NCI-H2196 (cell line): ENCODE data around the gene NBEA.

Experiments
- DNase-seq: peaks from one replicate; lab custom pipeline; 2025; ENCODE audit not compliant: unreplicated experiment; lab: John Stamatoyannopoulos, UW

Gene NBEA

DNA sequence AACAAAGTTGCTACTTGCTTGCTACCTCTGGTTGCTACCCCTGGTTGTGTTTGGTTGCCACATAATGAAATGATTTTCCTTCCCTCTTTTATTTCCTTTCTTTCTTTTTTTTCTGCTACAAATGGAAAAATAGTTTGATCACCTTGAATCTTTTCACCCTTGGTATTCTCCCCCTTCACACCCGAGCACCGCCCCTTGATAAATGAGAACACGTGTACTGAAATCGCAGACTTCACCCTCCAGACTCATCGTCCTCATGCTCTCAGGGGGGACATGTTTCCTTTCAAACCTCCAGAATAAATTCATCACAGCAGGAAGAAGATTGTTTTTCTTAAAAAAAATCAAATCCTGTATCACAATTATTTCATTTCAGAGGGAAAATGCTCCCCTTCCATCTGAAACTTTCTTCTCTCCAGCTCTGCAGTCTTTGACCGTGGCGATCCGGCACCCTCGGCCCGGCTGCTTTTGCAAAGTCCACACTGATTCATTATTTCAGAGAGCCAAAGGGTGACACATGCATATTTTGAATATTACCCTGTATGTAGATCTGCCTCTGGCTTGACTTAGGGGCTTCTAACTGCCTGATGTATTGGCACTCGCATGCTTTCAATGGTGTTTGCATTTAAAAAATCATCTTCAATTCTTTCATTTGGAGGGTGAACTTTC is 757.0 kb downstream of the NBEA start:
- DNase-seq = no peak

DNA sequence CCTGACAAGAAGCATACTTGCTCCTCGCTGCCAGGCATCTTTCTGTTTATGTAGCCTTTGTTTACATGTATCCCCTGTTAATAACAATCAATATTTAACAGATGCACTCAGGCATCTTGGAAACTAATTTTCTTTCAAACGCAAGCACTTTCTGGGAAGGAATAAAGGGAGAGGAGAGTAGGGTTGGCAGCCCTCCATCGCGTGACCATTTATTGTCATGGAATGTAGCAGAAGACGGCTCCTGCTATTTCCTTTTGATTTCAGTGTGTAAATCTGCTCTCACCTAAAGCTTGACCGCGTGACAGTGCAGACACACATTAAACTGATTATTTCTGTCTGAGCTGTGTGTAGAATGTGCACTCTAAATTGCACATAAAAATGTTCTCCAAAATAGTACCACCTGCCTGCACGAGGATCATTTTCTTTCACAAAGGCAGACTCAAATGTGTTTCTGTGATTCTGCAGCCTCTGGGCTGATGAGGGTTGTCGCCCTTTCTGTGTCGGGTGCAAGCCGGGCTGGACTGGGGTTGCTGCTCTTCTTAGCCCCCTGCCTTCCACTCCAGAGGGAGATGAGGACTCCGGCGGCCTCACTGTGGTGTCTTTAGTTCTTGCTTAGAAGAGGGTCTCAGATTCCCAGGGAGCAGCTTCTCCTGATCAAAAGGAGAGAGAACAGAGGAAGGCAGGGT is 757.9 kb downstream of the NBEA start:
- no peak for DNase-seq

DNA sequence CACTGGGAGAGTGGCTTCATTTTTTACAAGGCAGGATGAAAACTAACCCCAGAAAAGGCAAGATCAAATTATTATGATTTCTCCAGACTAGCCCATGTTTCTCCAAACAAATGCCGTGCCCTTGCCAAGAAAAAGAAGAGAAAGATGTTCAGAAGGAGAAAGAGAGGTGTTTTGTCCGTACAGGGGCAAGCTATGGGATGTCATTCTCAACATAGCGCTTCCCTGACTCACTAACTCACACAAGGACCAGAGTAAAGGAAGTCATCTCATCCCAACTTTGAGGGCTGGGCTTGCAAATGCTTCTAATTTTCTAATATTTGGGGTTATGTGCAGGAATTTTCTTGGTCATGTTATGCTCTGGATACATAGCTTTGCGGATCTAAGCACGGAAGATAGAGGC is 758.6 kb downstream of the NBEA start:
- no peak for DNase-seq

DNA sequence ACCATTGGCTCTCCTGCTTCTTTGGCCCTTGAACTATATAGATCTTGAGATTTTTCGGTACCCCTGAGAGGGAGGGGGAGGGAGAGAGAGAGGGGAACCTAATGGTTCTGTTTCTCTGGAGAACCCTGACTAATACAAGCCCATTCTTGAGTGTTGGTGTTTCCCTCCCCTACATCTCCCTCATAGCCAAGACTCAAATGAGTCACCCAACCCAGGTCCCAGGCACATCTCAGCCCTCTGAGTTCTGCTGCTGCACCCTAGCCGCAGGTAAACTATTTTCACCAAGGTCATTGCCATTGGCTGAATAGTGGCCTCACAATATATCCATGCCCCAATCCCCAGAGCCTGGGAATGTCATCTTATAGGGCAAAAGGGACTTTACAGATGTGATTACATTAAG is 760.2 kb downstream of the NBEA start:
- DNase-seq = no peak

DNA sequence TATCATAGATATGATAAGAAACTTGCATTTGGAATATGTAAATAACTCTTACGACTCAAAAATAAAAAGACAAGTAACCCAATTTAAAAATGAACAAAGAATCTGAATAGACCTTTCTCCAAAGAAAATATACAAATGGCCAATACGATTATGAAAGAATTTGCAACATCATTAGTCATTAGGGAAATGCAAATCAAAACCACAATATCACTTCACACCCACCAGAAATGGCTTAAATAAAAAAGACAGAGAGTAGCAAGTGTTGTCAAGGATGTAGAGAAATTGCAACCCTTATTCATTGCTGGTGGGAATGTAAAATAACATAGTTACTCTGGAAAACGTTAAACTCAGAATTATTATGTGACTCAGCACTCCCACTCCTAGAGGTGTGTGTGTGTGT is 761.0 kb downstream of the NBEA start:
- DNase-seq = no peak

DNA sequence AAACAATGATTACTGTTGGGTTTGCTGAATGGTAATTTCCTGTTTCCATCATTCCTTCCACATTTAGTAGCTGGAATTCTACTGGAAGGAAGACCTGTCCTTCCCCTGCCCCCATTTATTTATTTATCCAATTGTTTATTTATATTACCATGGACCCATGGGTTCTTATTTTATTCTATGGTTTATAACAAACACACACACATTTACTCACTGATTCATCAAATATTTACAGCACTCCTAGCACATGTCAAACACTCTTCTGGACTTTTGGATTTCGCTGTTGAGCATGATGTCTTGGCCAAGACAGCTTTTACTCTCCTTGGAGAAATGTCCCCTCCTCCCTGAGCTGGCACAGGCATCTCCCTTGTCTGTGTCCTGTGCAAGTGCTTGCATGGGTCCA is 762.3 kb downstream of the NBEA start:
- DNase-seq = no peak

DNA sequence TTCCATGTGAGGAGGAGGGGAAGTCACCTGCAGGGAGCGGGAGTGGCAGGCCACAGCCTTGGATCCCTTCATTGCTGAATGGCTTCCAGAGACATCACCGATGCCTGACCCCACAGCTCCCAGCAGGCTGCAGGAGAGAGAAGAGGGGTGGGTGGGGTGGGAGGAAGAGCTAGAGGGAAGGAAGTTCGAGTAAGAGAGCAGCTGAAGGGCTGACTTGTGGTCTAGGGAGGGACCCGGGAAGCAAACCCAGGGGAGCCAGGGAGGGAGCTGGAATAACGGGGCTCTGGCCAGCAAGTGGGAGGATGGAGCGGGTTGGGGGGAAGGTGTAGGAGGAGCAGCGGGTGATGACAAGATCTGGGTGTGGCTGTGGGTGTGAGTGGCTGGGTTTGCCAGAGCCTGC is 764.2 kb downstream of the NBEA start:
- no peak for DNase-seq

DNA sequence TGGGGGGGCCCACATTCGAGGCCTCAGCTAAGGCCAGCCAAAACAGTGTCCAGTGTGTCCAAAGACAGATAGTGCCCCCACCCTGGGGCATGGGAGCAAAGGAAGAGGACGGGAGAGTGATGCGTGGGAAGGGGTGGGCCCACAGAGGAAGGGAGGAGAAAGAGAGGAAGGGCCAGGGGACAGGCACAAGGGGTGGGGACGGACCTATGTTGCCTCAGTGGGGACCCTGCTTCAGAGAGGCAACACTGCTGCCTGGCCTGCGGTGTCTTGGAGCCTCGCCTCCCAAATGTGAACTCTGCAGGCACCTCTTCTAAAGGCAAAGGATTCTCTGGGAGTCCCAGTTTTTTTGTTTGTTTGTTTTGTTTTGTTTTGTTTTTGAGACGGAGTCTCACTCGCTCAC is 764.7 kb downstream of the NBEA start:
- no peak for DNase-seq

DNA sequence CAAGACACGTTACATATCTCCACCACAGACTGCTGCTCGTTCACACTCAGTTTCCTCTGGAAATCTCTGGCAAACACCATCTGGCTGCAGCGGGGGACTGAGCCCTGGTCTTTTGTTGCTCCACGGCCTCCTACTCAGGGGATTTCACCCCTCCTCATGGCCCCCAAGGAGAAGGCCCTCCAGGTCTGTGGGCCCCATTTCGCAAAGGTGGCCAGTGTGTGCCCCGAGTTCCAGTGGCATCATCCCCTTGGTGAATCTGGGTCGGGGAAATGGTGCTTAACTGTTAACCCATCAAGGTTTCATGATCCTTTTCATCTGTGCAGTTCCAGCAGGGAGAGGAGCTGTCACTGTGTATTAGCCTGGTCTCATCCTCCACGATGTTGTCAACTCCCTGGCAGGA is 769.8 kb downstream of the NBEA start:
- DNase-seq = no peak

DNA sequence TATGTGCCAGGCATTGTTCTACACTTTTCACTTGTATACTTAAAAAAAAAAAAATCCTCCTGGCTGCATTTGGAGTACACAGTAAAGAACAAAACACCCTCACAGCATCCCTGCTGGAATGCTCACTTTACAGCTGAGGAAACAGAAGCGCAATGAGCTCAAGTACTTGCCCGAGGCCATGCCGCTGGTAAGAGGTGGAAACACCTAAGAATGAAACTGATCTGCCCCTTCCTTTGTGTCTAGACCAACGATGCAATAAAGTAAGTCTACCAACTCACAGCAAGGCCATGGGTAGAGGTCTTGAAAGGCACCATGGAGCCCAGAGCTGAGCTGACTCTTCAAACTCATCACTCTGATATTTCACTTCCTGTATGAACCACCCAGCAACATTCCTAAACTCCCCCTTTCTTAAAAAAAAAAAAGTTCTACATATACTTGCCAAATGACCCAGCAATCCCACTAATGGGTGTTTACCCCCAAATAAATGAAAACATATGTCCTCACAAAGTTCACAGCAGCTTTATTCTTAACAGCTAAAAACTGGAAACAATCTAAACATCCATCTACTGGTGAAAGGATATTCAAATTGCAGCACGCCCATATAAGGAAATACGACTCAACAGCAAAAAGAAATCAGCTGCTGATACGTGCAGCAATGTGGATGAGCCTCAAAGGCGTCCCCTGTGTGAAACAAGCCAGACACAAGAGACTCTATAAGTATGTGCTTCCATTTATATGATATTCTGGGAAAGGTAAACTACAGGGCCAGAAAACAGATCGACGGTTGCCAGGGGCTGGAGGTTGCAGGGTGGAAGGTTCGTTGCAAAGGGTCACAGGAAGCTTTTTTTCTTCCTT is 771.1 kb downstream of the NBEA start:
- DNase-seq = no peak

DNA sequence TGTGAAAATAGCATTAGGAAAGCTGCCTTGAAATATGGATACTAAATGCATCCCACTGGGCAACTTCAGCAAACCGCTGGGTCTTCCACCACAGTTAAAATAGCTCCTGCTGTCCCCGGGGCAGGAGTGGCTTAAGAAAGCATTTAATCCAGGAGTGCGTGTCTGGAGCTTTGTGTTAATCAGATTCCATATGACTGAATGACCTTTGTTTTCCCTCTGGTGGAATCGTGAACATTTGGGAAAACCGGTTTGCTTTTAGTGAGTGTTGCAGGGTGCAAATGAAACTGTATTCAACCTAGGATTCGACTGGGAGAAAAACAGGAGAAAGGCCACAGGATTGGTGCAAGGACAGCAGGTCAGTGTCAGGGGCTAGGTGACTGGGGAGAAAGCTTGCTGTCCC is 772.1 kb downstream of the NBEA start:
- no peak for DNase-seq

DNA sequence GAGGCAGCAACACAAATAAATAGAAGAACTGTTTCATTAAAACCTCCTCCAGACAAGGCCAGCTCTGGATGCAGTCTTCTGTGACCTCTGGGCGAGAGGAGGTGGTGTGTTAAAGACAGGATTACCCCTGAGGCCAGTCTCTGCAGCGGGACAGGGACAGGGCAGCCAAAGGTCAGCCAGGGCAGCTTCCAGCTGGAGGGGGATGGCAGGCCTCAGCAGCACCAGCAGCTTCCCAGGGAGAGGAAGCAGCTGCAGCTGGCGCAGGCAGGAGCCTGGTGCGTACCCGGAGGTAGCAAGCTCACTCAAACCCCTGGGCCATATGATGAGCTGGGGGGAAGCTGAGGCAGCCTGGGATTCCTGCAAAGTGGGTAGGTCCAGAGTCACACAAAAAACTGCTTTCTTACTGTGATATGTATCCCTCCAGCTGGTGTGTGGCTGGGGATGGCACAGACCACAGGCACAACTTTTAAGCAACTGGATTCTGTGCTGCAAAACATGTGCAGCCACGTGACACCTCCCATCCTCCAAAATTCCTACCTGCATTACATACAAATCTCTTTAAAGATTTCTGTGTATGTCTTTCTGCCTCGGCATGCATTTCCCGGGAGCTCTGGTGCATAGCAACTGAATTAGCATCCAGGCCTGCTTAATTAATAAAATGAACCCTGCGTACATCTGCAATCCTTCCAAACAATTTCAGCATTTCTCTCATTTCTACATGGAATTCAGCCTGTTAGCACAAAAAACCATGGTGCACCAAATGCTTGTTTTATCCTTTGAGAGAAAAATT is 772.7 kb downstream of the NBEA start:
- DNase-seq = no peak

DNA sequence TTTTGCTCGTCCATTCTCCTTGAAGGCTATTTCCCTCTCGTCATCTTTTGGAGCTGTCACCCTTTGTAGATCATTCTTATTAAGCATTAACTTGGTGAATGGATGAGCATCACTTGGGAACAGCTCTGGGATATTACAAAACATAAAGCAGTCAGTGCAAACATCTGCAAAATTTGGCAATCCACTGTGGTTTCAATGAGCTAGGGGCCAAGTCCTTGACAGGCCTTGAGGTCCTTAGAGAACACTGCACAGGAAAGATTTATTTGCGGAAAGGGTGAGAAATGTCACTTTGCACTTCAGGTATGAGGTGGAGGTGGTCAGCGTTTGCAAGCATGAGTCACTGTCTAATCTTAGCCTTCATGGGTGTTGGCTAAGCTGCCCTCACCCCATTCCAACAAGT is 774.1 kb downstream of the NBEA start:
- no peak for DNase-seq

DNA sequence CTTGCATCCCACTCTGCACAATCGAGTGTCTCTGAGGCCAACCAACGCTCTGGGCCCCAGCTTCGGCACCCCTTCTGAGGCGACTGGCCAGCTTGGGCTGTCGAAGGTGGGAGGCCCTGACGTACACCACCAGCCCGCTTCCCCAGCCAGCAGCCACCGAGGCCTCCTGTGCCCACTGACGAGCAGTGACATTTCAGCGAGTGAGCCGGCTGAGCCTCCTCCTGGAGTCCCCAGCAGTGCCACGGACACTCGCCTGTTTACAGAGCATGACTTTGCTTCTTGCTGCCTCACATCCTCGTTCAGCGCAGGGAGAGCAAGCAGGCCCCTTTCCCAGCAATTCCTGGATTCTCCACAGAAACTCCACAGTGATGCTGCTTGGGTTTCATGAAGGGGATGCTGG is 774.7 kb downstream of the NBEA start:
- DNase-seq = no peak

DNA sequence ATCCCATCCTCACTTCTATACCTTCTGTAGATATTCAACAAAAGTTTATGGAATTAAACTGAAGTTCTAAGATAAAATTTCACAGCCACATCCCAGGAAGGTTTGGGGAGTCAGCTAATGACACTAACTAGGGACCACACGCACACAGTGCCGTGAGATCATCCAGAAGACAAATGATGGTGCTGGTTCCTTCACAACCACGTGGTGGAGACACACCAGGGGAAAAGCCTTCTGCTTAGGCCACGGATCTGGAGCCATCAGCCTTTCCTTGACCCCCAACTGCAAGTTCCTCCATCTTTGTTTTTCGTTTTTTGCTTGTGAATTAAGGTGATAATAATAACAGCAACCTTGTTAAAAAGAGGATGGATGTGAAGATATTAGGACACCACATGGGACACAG is 776.0 kb downstream of the NBEA start:
- DNase-seq = no peak

DNA sequence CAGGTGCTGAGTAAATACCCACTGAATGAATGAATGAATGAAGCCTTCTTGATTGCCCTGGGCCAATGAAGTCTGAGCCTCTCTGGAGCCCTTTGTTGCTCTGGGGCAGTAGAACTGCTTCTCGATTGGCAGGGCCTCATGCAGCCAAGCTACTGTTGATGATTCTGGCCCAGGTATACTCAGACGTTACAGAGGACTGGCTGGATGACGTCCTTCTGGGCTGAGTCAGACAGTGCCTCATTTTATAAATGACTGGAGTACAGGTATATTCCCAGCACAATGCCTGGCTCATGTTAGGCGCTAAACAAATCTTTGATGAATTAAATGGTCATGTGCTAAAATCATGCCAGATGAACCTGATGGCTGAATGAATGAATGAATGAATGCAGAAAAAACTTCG is 778.2 kb downstream of the NBEA start:
- DNase-seq = no peak

DNA sequence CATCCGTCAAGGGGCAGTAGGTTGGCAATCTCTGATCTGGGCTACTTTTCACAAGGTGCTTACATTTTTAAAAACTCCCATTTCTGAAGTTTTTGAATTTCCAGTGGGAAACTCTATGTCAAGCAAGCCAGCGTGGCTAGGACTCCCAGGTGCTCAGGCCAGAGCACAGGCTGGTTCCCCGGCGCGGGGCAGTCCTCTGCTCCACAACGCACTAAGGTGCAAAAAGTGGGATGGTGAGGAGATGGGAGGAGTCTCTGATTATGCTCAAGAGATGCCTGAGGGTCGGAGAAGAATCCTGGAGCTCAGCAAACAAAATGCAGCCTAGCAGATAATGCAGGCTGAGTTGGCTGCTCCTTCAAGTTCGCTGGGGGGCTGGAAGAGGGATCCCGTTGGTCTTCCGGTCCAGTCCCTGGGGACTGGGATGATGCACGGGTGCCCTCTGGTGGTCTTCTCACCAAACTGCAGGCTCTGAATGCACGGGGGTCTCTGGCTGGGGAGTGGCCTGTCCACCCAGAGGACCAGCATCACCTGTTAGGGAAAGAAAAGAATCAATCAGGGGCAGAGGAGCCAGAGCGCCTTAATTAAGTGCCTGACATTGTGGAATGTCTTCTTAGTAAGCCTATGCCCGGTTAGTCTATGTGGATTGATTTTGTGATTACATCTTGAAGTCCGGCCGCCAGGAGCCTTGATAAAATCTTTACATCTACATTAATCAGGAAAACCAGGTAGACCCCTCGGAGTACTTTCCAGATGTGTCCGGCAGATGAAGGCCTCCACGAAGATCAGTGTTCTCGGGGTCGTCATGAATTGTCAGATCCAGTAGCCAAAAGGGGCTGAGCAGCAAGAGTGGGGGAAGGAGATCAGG is 778.9 kb downstream of the NBEA start:
- DNase-seq = peak; percentile 2
